Right lobe of liver (tissue), 4 donors: Measurements from ENCODE around the gene CRYBG1.

Source experiments
- CTCF ChIP-seq, 4 donors: fragments of 200-600 bp in 3 of 4; fragments of 450-650 bp in 1 of 4; IDR thresholded peaks; one replicate each; pipeline versions ENCODE4 v1.5.1 to v1.8.0; 2016 to 2022; ENCODE audit warnings: antibody characterized with exemption in 4 of 4, mild to moderate bottlenecking in 2 of 4
- POLR2A ChIP-seq: fragments of 450-650 bp; IDR thresholded peaks from one replicate; pipeline ENCODE4 v1.6.1; 2017; ENCODE audit warnings: antibody characterized with exemption, mild to moderate bottlenecking
- donor health status: DM: no; HTN: no; CAD: no.
- donor health status: DM: no; HTN: no; CAD: no.
- donor health status: DM: no; HTN: yes; CAD: no.

- no peak for TF ChIP-seq POLR2A
- TF ChIP-seq CTCF (IDR thresholded peaks at IDR 0.05), result no peak
Observed at GRCh38 chr6:106473812-106474211, 113.3 kb downstream of the CRYBG1 start.
